Astrocyte (in vitro differentiated cells and primary cell): Measurements from ENCODE around the gene TEX26. TPM values are rescaled to one million over a fixed set of nuclear protein-coding genes. Genes with fewer than 3 reads are reported as not detected.

Experiments used
- DNase-seq: peaks from one replicate; pipeline ENCODE4 v3.0.0-alpha.2; 2010; ENCODE audit warnings: low read depth
- FAIRE-seq: peaks from 2 replicates; lab custom pipeline; 2011; peaks lifted over from hg19 to GRCh38; lab: Jason Lieb, UNC
- H2AFZ ChIP-seq: 2 replicates; pipeline ENCODE4 v1.6.0; 2012; ENCODE audit warnings: low read depth, low read length, inconsistent platforms
- H3K27ac ChIP-seq: 2 replicates; pipeline ENCODE4 v1.5.1; 2011; ENCODE audit warnings: low read depth, low read length, inconsistent platforms
- H3K27me3 ChIP-seq: 2 replicates; pipeline ENCODE4 v1.6.0; 2011; ENCODE audit warnings: low read length, inconsistent platforms; ENCODE audit not compliant: insufficient read depth
- H3K36me3 ChIP-seq: 2 replicates; pipeline ENCODE4 v1.5.1; 2011; ENCODE audit warnings: low read length, inconsistent platforms; ENCODE audit not compliant: insufficient read depth
- H3K4me1 ChIP-seq: 2 replicates; pipeline ENCODE4 v1.5.1; 2011; ENCODE audit warnings: low read length, inconsistent platforms; ENCODE audit not compliant: insufficient read depth
- H3K4me2 ChIP-seq: 2 replicates; pipeline ENCODE4 v1.6.0; 2012; ENCODE audit warnings: low read length, inconsistent platforms
- H3K4me3 ChIP-seq: 2 replicates; pipeline ENCODE4 v1.5.1; 2011; ENCODE audit warnings: low read depth, mild to moderate bottlenecking, low read length, inconsistent platforms; ENCODE audit not compliant: insufficient read depth
- H3K79me2 ChIP-seq: 2 replicates; pipeline ENCODE4 v1.6.0; 2012; ENCODE audit warnings: mild to moderate bottlenecking, low read length, inconsistent platforms; ENCODE audit not compliant: insufficient read depth
- H3K9ac ChIP-seq: 2 replicates; pipeline ENCODE4 v1.6.0; 2012; ENCODE audit warnings: mild to moderate bottlenecking, low read length, inconsistent platforms
- H3K9me3 ChIP-seq: 2 replicates; pipeline ENCODE4 v1.5.1; 2012; ENCODE audit warnings: low read depth, mild to moderate bottlenecking, low read length, inconsistent platforms; ENCODE audit not compliant: insufficient read depth
- H4K20me1 ChIP-seq: 2 replicates; pipeline ENCODE4 v1.6.0; 2012; ENCODE audit warnings: low read length, inconsistent platforms; ENCODE audit not compliant: insufficient read depth
- H3K27ac Mint-ChIP-seq: one replicate; pipeline ENCODE4 v1.8.0; 2021; ENCODE audit warnings: mild to moderate bottlenecking, mixed read lengths; ENCODE audit not compliant: unreplicated experiment
- H3K27me3 Mint-ChIP-seq: one replicate; pipeline ENCODE4 v1.8.0; 2021; ENCODE audit warnings: low read depth, mixed read lengths; ENCODE audit not compliant: unreplicated experiment
- H3K36me3 Mint-ChIP-seq: one replicate; pipeline ENCODE4 v1.8.0; 2021; ENCODE audit warnings: low read depth, mixed read lengths; ENCODE audit not compliant: unreplicated experiment
- H3K4me1 Mint-ChIP-seq: one replicate; pipeline ENCODE4 v1.8.0; 2021; ENCODE audit warnings: low read depth, mixed read lengths; ENCODE audit not compliant: unreplicated experiment
- H3K4me3 Mint-ChIP-seq: one replicate; pipeline ENCODE4 v1.8.0; 2021; ENCODE audit warnings: mild to moderate bottlenecking, moderate library complexity, mixed read lengths; ENCODE audit not compliant: unreplicated experiment
- H3K9me3 Mint-ChIP-seq: one replicate; pipeline ENCODE4 v1.8.0; 2021; ENCODE audit warnings: mild to moderate bottlenecking, mixed read lengths; ENCODE audit not compliant: unreplicated experiment
- EZH2 ChIP-seq: IDR thresholded peaks from 2 replicates; pipeline ENCODE4 v1.6.1; 2012; ENCODE audit warnings: mild to moderate bottlenecking, low read length, inconsistent platforms; ENCODE audit not compliant: insufficient read depth
- total RNA-seq: library from RNA; stranded (reverse); gene quantifications from 2 replicates; pipeline ENCODE4 v1.2.1, GENCODE V29; 2021
- TF ChIP-seq, protein P1 (sequence below): IDR thresholded peaks from 2 replicates; pipeline ENCODE4 v1.5.1; 2011; ENCODE audit warnings: low read depth, mild to moderate bottlenecking, inconsistent platforms, low read length, moderate library complexity; ENCODE audit not compliant: insufficient read depth

Gene TEX26
- total RNA-seq, 1 donor from 2014 or later, result not detected

DNA sequence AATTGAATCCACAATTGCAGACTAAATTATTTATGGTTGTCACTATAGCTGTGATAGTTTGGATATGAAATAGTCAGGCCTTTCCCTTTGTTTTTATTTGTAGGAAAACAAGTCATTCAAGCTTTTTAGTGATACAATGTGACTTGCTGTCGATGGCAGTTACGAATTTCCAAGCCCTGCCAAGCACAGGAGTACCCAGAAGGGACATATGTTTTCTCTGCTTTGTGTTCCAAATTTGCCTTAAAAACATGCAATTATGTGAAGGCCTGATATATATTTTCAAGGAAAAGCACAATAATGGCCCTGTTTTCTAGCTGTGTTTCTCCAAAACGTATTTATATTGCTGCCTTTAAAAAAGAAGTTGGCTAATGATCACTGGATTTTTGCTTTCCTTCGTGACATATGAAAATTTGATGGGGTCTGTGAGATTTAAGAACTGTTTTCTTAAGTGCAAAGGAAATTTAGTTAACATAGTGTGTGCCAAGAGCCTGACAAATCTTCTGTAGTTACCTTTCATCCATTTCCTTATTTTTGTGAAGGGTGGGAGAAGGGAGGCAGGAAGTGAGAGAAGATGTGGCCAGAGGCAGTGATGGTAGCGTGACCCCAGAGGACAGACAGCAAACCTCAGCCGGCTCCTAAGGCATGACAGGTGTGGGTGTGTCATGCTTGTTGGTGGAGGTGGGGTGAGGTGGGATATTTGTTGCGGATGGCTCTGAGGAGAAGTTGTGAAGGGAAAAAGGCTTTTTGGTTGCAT lies 79.6 kb downstream of the TEX26 start:
- peaks cover 4% of the 10 kb centered on the region for H3K27me3 Mint-ChIP-seq
- no peak overlapping the region for H3K27ac Mint-ChIP-seq

DNA sequence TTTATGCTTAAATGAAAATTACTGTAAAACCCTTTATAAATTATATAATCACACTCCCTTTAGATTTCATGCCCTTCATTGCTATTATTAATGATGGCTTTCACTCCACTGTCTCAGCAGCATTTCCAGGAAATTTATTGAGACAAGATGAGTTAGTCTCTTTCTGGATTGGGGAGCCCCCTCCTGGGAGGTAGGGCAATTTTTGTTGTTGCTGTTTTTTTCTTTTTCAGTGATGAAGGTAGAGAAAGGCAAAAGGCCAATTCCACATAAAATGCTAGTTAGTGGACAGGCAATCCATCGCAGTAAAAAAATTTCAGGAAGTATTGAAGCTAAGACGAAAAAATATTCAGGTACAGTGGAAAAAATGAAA lies 80.2 kb downstream of the TEX26 start:
- Histone ChIP-seq H3K27me3 (no peaks in the 10 kb centered on the region), H3K27ac (no peak overlapping the region), H3K9me3 (no peaks in the 10 kb centered on the region), H3K36me3 (no peaks in the 10 kb centered on the region), H3K9ac (no peak overlapping the region), H3K4me3 (no peak overlapping the region), H3K79me2 (no peaks in the 10 kb centered on the region), H3K4me1 (peaks cover 4% of the 10 kb centered on the region), H3K4me2 (no peak overlapping the region), H2AFZ (no peak overlapping the region), H4K20me1 (no peaks in the 10 kb centered on the region)
- H3K4me3 Mint-ChIP-seq, result no peak overlapping the region
- DNase-seq (no peak), FAIRE-seq (no peak)
- no peak overlapping the region for H3K27ac Mint-ChIP-seq
- H3K36me3 Mint-ChIP-seq, result no peaks in the 10 kb centered on the region
- H3K4me1 Mint-ChIP-seq, result peaks cover 17% of the 10 kb centered on the region
- H3K27me3 Mint-ChIP-seq, result peaks cover 5% of the 10 kb centered on the region
- peaks cover 4% of the 10 kb centered on the region for H3K9me3 Mint-ChIP-seq
- TF ChIP-seq EZH2, result no peak
- TF ChIP-seq, protein P1, sequence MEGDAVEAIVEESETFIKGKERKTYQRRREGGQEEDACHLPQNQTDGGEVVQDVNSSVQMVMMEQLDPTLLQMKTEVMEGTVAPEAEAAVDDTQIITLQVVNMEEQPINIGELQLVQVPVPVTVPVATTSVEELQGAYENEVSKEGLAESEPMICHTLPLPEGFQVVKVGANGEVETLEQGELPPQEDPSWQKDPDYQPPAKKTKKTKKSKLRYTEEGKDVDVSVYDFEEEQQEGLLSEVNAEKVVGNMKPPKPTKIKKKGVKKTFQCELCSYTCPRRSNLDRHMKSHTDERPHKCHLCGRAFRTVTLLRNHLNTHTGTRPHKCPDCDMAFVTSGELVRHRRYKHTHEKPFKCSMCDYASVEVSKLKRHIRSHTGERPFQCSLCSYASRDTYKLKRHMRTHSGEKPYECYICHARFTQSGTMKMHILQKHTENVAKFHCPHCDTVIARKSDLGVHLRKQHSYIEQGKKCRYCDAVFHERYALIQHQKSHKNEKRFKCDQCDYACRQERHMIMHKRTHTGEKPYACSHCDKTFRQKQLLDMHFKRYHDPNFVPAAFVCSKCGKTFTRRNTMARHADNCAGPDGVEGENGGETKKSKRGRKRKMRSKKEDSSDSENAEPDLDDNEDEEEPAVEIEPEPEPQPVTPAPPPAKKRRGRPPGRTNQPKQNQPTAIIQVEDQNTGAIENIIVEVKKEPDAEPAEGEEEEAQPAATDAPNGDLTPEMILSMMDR, result peak; percentile 46

More for the DNA sequence above, 79.6 kb downstream of the TEX26 start:
- H3K4me2 ChIP-seq, result no peak overlapping the region
- H3K9ac ChIP-seq, result no peak overlapping the region
- H3K79me2 ChIP-seq, result no peaks in the 10 kb centered on the region
- no peaks in the 10 kb centered on the region for H3K9me3 Mint-ChIP-seq
- H3K36me3 ChIP-seq, result no peaks in the 10 kb centered on the region
- no peaks in the 10 kb centered on the region for H3K27me3 ChIP-seq
- H3K4me3 ChIP-seq, result no peak overlapping the region
- H4K20me1 ChIP-seq, result no peaks in the 10 kb centered on the region
- no peak overlapping the region for H3K27ac ChIP-seq
- H2AFZ ChIP-seq, result no peak overlapping the region
- H3K36me3 Mint-ChIP-seq, result no peaks in the 10 kb centered on the region
- H3K4me1 ChIP-seq, result peaks cover 4% of the 10 kb centered on the region
- H3K4me3 Mint-ChIP-seq, result no peak overlapping the region
- no peaks in the 10 kb centered on the region for H3K9me3 ChIP-seq
- TF ChIP-seq EZH2, result no peak
- TF ChIP-seq, protein P1, result no peak
- DNase-seq (no peak), FAIRE-seq (no peak)
- H3K4me1 Mint-ChIP-seq, result peaks cover 17% of the 10 kb centered on the region

DNA sequence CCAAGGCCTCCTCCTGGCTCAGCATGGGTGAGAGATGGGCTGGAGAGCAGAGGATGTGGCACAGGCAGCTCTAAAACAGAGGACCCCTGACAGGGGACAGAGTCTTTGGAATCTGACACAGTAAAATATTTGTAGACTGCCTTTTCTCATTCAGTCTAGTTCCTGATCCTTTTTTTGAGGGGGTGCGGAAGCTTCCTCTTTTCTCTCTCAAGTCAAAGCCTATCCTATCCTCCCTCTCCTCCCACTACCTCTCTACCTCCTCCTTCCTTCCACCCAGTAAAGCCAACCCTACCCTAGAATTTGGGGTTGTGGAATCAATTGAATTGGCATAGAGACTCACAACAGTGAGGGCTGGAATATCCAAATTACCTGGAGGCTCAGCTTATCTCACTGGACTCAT lies 82.0 kb downstream of the TEX26 start:
- Histone ChIP-seq H3K4me2 (no peak overlapping the region), H3K9ac (no peak overlapping the region), H3K36me3 (no peaks in the 10 kb centered on the region), H3K79me2 (no peaks in the 10 kb centered on the region), H3K4me3 (no peak overlapping the region), H3K4me1 (no peaks in the 10 kb centered on the region), H3K9me3 (no peaks in the 10 kb centered on the region), H4K20me1 (no peaks in the 10 kb centered on the region), H3K27me3 (peaks cover 2% of the 10 kb centered on the region), H2AFZ (no peak overlapping the region), H3K27ac (no peak overlapping the region)
- peaks cover 5% of the 10 kb centered on the region for H3K9me3 Mint-ChIP-seq
- no peak overlapping the region for H3K27ac Mint-ChIP-seq
- DNase-seq (no peak), FAIRE-seq (no peak)
- H3K36me3 Mint-ChIP-seq, result no peaks in the 10 kb centered on the region
- no peak overlapping the region for H3K4me3 Mint-ChIP-seq
- TF ChIP-seq EZH2, result no peak
- TF ChIP-seq, protein P1, result no peak
- H3K4me1 Mint-ChIP-seq, result peaks cover 7% of the 10 kb centered on the region
- H3K27me3 Mint-ChIP-seq, result peaks cover 7% of the 10 kb centered on the region
